Fibroblast of the aortic adventitia (primary cell): ENCODE measurements around the gene SELENOF. TPM values are rescaled to one million over a fixed set of nuclear protein-coding genes. Genes with fewer than 3 reads are reported as not detected.
A peak's percentile ranks its signal among the peaks of the same experiment; 100 is the strongest.
"Not testable (repeated sequence)": the region's sequence is repeated elsewhere in the genome, so short reads cannot be mapped to it uniquely, and the experiment has no call there.

Experiments used
- DNase-seq: peaks from one replicate; pipeline ENCODE4 v3.0.0-alpha.2; 2010; ENCODE audit warnings: low read depth
- H3K4me3 ChIP-seq: 2 replicates; pipeline ENCODE4 v1.5.1; 2011; ENCODE audit warnings: low read depth, mild to moderate bottlenecking, control low read depth, low read length, moderate library complexity
- CTCF ChIP-seq: IDR thresholded peaks from 2 replicates; pipeline ENCODE4 v1.5.1; 2011; ENCODE audit warnings: mild to moderate bottlenecking, low read length, control low read depth, inconsistent platforms; ENCODE audit not compliant: insufficient read depth
- total RNA-seq: library from RNA; depleted of rRNA; stranded (reverse); fragments of >200 nt; gene quantifications from 2 replicates; pipeline ENCODE4 v1.2.3, GENCODE V29; 2012; ENCODE audit warnings: low replicate concordance

Gene SELENOF
- total RNA-seq, 1 donor = 321 TPM

DNA sequence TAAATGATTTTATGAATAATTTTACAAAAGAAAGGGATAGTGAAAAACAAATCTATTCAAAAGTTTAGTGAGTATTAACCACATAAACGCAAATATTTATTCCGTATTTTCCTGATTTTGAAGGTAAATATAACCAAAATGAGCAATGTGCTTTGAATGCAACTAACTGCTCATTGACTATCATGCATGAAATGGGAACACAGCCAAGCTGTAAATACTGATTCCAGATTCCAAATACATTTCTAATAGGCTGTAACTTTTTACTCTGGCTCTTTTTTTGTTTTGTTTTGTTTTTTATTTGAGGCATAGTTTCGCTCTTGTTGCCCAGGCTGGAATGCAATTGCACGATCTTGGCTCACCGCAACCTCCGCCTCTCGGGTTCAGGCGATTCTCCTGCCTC, 41.8 kb downstream of the SELENOF start:
- no peak overlapping the region for H3K4me3 ChIP-seq
- TF ChIP-seq CTCF = no peak
- peak; percentile 7 for DNase-seq

DNA sequence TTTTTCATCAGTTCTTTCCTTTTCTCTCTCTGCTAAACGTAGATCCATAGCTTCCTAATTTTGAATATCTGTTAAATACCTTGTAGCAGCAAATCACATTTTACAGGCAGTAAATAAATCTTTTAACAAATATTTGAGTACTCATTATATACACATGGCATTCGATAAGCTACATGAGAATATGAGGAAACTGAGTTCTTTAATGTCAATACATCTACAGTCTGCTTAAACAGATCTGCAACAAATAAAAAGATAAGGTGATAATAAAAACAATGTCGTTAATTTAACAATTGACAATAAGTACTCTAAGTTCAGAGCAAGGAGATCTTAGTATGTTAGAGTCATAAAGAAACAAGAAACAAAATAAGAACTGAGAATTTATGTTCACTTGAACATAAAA, 42.9 kb downstream of the SELENOF start:
- no peak for TF ChIP-seq CTCF
- no peak overlapping the region for H3K4me3 ChIP-seq
- no peak for DNase-seq

DNA sequence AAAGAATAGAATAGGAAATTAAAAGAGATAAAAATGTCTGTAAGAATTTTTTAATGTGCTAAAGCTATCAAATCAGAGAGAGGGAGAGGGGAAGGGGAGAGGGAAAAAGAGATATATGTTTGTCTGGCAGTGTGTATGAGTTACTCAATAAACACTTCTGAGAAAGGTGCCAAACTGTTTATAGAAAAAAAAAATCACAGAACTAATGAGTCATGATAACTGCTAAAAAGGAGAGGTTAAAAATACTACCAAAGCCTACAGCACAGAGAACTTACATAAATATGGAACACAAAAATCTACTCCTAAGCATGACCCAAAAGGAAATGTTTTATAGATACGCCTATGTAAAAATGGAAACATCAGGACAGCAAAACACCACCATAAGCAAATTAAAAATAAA, 45.4 kb downstream of the SELENOF start:
- H3K4me3 ChIP-seq = no peak overlapping the region
- no peak for TF ChIP-seq CTCF
- peak; percentile 46 for DNase-seq

DNA sequence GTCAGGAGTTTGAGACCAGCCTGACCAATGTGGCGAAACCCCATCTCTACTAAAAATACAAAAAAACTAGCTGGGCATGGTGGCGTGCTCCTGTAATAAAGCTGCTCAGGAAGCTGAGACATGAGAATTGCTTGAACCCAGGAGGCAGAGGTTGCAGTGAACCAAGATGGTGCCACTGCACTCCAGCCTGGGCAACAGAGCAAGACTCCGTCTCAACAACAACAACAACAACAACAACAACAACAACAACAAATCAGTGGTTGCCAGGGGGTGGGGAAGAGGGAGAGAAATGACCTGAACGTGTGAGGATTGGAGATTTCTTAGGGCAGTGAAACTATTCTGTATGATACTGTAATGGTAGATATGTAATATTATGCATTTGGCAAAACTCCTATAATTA, 46.6 kb downstream of the SELENOF start:
- H3K4me3 ChIP-seq, DNase-seq: not testable (repeated sequence)

DNA sequence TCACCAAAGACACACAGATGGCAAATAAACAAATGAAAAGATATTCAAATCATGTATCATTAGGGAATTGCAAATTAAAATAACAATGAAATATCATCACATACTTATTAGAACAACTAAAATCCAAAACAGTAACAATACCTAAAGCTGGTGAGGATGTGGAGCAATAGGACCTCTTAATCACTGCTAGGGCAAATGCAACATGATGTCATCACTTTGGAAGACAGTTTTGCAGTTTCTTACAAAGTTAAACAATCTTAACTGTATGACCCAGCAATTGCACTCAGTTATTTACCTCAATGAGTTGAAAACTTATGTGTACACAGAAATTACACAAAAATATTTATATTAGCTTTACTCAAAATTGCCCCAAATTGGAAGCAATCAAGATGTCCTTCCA, 47.3 kb downstream of the SELENOF start:
- no peak for TF ChIP-seq CTCF

GRCh38 chr1:86865973-86866637, 47.8 kb downstream of the SELENOF start:
- no peak overlapping the region for H3K4me3 ChIP-seq
- no peak for TF ChIP-seq CTCF
- no peak for DNase-seq

More for the DNA sequence above, 47.3 kb downstream of the SELENOF start:
- H3K4me3 ChIP-seq = no peak overlapping the region
- DNase-seq = peak; percentile 62

DNA sequence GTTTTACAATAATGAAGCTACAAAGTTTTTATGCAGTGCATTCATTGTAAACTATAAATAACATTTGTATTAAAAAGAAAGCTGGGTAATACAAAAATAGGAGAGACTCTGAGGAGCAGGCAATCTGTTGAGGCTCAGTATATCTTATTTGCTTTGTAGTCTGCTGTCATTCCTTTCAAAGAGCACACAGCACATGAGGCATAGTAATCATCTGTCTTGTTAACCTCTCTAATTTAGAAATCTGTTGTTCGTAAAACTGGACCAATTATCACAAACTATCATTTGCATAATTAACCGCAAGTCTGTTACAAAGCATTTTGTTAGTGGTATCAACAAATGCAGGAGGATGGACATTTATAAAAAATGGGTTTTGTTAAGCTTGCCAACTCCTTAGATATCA, 51.0 kb downstream of the SELENOF start:
- DNase-seq = no peak
- H3K4me3 ChIP-seq = no peak overlapping the region
- TF ChIP-seq CTCF = no peak
